ENCODE results near the gene CDKN1C.

DNA sequence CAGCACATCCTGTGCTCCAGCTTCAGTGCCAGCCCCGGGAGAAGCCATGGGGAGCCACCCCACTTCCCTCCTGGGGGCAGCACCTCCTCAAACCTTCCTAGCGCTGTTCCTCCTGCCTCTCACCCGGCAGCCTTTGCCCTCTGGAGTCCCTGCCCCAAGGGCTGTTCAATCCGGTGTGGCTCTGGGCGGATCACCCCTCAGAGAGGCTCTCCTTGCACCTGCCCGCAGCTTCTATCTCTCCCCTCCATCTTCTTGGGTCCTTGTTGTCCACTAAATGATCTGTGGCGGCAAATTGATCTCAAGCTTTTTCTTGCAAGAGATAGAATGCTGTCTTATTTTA, 18.1 kb upstream of the CDKN1C start:
- no peak for TF ChIP-seq POLR2A (IDR thresholded peaks at IDR 0.05)
- TF ChIP-seq, protein P1, sequence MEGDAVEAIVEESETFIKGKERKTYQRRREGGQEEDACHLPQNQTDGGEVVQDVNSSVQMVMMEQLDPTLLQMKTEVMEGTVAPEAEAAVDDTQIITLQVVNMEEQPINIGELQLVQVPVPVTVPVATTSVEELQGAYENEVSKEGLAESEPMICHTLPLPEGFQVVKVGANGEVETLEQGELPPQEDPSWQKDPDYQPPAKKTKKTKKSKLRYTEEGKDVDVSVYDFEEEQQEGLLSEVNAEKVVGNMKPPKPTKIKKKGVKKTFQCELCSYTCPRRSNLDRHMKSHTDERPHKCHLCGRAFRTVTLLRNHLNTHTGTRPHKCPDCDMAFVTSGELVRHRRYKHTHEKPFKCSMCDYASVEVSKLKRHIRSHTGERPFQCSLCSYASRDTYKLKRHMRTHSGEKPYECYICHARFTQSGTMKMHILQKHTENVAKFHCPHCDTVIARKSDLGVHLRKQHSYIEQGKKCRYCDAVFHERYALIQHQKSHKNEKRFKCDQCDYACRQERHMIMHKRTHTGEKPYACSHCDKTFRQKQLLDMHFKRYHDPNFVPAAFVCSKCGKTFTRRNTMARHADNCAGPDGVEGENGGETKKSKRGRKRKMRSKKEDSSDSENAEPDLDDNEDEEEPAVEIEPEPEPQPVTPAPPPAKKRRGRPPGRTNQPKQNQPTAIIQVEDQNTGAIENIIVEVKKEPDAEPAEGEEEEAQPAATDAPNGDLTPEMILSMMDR (IDR thresholded peaks at IDR 0.05): no peak
